Type B pancreatic cell (in vitro differentiated cells): ENCODE results near the gene RFX5. TPM values are rescaled to one million over a fixed set of nuclear protein-coding genes. Genes with fewer than 3 reads are reported as not detected.
"Not testable (repeated sequence)": the region's sequence is repeated elsewhere in the genome, so short reads cannot be mapped to it uniquely, and the experiment has no call there.

Experiments
- DNase-seq: peaks from one replicate; pipeline ENCODE4 v3.0.0; 2021; ENCODE audit warnings: mixed read lengths; ENCODE audit not compliant: unreplicated experiment; ENCODE audit errors: extremely low spot score
- H3K27ac Mint-ChIP-seq: 2 replicates; pipeline ENCODE4 v1.8.0; 2021; ENCODE audit warnings: mild to moderate bottlenecking, mixed read lengths
- H3K27me3 Mint-ChIP-seq: 2 replicates; pipeline ENCODE4 v1.8.0; 2021; ENCODE audit warnings: mixed read lengths
- H3K36me3 Mint-ChIP-seq: 2 replicates; pipeline ENCODE4 v1.8.0; 2021; ENCODE audit warnings: mixed read lengths
- H3K4me1 Mint-ChIP-seq: one replicate; pipeline ENCODE4 v1.8.0; 2021; ENCODE audit warnings: mixed read lengths; ENCODE audit not compliant: unreplicated experiment
- H3K4me3 Mint-ChIP-seq: 2 replicates; pipeline ENCODE4 v1.8.0; 2021; ENCODE audit warnings: mild to moderate bottlenecking, mixed read lengths
- H3K9me3 Mint-ChIP-seq: 2 replicates; pipeline ENCODE4 v1.8.0; 2021; ENCODE audit warnings: mixed read lengths
- CTCF ChIP-seq: fragments of 200-600 bp; sonication (generic); conservative IDR thresholded peaks from 2 replicates; pipeline ENCODE4 v1.5.0; 2021; ENCODE audit warnings: antibody characterized with exemption, mild to moderate bottlenecking
- long read RNA-seq: library from polyadenylated mRNA; unstranded; transcript quantifications from one replicate; pipeline ENCODE4 v2.0.0, GENCODE V29; 2020
- total RNA-seq: library from RNA; stranded (reverse); gene quantifications from 2 replicates; pipeline ENCODE4 v1.2.1, GENCODE V29; 2021; ENCODE audit warnings: low replicate concordance

RFX5 gene
- 27.3 and 66.5 TPM in 2 replicates for total RNA-seq
- long read RNA-seq, transcript RFX5-215 (11 exons, 2,355 nt), result major isoform, 6 of 15 reads
- long read RNA-seq, partial matches to known transcripts, result 1 of 15 reads
- long read RNA-seq, other reads (novel, unspliced or antisense), result 7 of 15 reads

DNA sequence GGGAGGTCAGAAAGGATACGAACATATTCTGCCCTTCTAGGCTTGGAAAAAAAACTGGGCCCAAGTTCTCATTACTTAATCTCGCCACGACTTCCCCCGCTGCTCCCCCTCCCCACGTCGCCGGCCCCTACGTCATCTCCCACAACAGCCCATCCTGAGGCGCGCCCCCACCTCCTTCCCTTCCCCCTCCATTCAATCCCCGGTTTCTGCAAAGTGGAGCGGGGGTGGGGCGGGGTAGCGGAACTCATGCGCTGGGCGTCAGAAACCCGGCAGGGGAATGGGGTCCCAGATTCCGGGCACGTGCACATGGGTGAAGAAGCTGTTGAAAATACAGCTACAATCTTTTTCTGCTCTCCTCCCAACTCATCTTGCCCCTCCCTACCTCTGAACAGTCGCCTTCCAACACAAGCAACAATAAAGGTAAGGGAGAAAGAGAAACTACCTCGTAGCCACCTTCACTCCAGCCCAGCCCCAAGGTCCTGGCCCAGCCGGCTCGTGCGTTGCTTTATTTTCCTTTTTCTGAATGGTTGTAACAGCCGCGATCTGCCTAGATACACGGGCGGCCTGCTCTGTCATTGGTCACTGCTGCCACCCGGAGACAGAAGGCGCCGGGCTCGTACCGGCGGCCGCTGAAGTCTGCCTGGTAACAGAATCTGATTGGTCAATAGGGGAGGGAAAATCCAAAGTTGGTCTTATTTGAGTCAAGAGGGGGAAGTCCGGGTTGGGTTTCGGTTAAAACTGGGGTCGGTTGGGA lies at the start of gene RFX5:
Gene RFX5 (minus strand): TSS at position 484 of the 754 bp plus-strand sequence. CDS start 932 bp downstream, outside the sequence.
- peak; percentile 92 for DNase-seq
- Mint-ChIP-seq H3K27ac (peak within 1 kb of the TSS; percentile 99), H3K9me3 (no peaks in the 10 kb centered on the region), H3K36me3 (peaks cover 8% of the 10 kb centered on the region), H3K27me3 (no peaks in the 10 kb centered on the region), H3K4me3 (peak within 1 kb of the TSS; percentile 98), H3K4me1 (peaks cover 22% of the 10 kb centered on the region)
- TF ChIP-seq CTCF, result no peak

GRCh38 chr1:151396265-151396664 lies 49.2 kb upstream of the RFX5 start:
- H3K27me3 Mint-ChIP-seq, DNase-seq, H3K9me3 Mint-ChIP-seq, H3K27ac Mint-ChIP-seq, H3K4me3 Mint-ChIP-seq: not testable (repeated sequence)
- H3K36me3 Mint-ChIP-seq, result peaks cover 14% of the 10 kb centered on the region
- H3K4me1 Mint-ChIP-seq, result peaks cover 19% of the 10 kb centered on the region

- Mint-ChIP-seq H3K9me3 (no peaks in the 10 kb centered on the region), H3K4me1 (no peaks in the 10 kb centered on the region), H3K27ac (no peak overlapping the region), H3K27me3 (no peaks in the 10 kb centered on the region), H3K36me3 (no peaks in the 10 kb centered on the region), H3K4me3 (no peak overlapping the region)
- TF ChIP-seq CTCF, result no peak
- DNase-seq, result no peak
Observed at GRCh38 chr1:151393583-151393982, 46.5 kb upstream of the RFX5 start.

- H3K27me3 Mint-ChIP-seq, result no peaks in the 10 kb centered on the region
Observed at GRCh38 chr1:151391079-151391563, 44.1 kb upstream of the RFX5 start.

GRCh38 chr1:151390221-151391078 lies 43.4 kb upstream of the RFX5 start:
- not testable (repeated sequence) for DNase-seq, H3K9me3 Mint-ChIP-seq, H3K36me3 Mint-ChIP-seq, H3K27me3 Mint-ChIP-seq, H3K27ac Mint-ChIP-seq, H3K4me3 Mint-ChIP-seq, H3K4me1 Mint-ChIP-seq

More at GRCh38 chr1:151391079-151391563, 44.1 kb upstream of the RFX5 start:
- H3K27ac Mint-ChIP-seq, result no peak overlapping the region
- H3K36me3 Mint-ChIP-seq, result no peaks in the 10 kb centered on the region
- no peak for TF ChIP-seq CTCF
- H3K4me3 Mint-ChIP-seq, result no peak overlapping the region
- H3K4me1 Mint-ChIP-seq, result no peaks in the 10 kb centered on the region
- DNase-seq, result no peak
- H3K9me3 Mint-ChIP-seq, result no peaks in the 10 kb centered on the region

DNA sequence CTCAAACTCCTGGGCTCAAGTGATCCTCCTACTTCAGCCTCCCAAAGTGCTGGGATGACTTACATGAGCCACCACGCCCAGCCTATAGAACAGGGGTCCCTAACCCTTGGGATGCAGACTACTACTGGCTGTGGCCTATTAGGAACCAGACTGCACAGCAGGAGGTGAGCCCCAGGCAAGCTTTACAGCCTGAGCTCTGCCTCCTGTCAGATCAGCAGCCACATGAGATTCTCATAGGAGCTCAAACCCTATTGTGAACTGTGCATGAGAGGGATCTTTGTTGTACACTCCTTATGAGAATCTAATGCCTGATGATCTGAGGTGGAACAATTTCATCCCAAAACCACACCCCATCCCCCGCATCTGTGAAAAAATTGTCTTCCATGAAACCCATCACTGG lies 39.0 kb upstream of the RFX5 start:
- no peak overlapping the region for H3K27ac Mint-ChIP-seq
- TF ChIP-seq CTCF, result no peak
- DNase-seq, result no peak
- H3K9me3 Mint-ChIP-seq, result no peaks in the 10 kb centered on the region
- H3K36me3 Mint-ChIP-seq, result no peaks in the 10 kb centered on the region
- no peaks in the 10 kb centered on the region for H3K27me3 Mint-ChIP-seq
- H3K4me1 Mint-ChIP-seq, result no peaks in the 10 kb centered on the region
- no peak overlapping the region for H3K4me3 Mint-ChIP-seq
